Measurements from ENCODE around the gene RASL10A. TPM values are rescaled to one million over a fixed set of nuclear protein-coding genes. Genes with fewer than 3 reads are reported as not detected.

Gene RASL10A
- total and polyA plus RNA-seq, 2 experiments from 2014 or later, result 1.2 to 3.6 TPM

DNA sequence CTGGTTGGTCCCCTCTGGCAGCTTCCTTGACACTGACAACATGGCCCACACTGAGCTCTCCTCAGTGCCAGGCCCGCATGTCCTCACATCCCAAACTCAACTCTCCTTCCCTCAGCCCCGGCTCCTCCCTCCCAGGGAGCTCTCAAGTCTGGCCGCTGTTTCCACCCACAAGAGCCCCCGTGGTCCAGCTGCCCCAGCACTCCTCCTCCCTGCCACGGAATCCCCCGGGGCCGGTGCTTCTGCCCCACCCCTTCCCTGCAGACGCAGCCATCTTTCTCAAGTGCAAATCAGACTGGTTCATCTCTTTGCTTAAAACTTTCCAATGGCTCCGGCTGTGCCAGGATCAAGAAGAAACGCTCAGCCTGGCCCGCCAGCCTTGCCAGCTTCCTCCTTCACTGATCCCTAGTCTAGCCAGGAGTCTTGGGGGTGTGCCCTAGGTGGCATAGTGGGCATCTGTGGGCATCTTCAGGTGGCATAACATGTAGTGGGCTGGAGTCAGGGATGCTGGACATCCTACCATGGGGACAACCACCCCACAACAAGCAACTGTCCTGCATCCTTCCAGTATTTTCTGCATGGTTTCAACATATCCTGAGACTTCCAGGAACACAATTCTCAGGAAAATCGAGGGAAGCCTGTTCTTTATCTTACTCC, 22.3 kb upstream of the RASL10A start:
- Histone ChIP-seq H3K27me3 (no peaks in the 10 kb centered on the region), H3K4me1 (ENCODE audit: low read depth) (peaks cover 14% of the 10 kb centered on the region), H3K27ac (no peak overlapping the region), H3K9me3 (ENCODE audit: low read depth) (no peaks in the 10 kb centered on the region), H3K36me3 (peaks cover 31% of the 10 kb centered on the region), H3K4me3 (no peak overlapping the region)
- TF ChIP-seq, protein P1, sequence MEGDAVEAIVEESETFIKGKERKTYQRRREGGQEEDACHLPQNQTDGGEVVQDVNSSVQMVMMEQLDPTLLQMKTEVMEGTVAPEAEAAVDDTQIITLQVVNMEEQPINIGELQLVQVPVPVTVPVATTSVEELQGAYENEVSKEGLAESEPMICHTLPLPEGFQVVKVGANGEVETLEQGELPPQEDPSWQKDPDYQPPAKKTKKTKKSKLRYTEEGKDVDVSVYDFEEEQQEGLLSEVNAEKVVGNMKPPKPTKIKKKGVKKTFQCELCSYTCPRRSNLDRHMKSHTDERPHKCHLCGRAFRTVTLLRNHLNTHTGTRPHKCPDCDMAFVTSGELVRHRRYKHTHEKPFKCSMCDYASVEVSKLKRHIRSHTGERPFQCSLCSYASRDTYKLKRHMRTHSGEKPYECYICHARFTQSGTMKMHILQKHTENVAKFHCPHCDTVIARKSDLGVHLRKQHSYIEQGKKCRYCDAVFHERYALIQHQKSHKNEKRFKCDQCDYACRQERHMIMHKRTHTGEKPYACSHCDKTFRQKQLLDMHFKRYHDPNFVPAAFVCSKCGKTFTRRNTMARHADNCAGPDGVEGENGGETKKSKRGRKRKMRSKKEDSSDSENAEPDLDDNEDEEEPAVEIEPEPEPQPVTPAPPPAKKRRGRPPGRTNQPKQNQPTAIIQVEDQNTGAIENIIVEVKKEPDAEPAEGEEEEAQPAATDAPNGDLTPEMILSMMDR (IDR thresholded peaks at IDR 0.05; ENCODE audit: low read depth, low read length), result no peak
- no peak for DNase-seq (ENCODE audit: low read depth in 1 of 2, low spot score in 1 of 2)

DNA sequence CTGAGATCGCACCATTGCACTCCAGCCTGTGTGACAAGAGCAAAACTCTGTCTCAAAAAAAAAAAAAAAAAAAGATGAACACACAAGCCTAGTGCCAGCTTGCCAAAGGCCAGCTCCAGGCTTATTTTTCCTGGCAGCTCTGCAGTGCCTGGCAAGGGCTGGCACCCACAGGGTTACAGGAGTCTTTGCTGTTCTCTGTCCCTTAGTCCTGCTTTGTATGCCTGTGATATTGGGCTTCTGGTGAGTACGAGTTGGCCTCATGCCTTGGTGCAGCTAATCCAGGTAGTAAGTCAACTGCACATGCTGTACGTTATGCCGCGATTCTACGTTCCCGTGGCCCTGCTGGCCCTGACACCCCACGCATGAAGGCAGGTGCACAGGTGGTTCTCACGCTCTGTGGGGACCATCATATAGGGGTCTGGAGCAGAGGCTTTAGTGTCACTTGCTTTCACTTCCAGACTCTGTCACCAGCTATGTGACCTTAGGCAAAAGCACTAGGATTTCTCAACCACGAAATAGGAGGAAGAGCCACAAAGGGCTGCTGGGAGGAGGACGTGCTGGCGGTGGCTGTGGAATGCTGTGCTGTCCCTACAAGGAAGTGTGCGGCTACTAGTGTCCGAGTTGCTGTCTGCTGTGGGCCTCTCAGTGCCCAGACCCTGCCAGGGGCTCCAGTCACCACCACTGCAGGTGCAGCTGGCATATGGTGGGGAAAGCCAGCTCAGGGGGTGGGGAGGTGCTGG, 21.4 kb upstream of the RASL10A start:
- Histone ChIP-seq H3K4me3 (no peak overlapping the region), H3K27me3 (no peaks in the 10 kb centered on the region), H3K36me3 (peaks cover 31% of the 10 kb centered on the region), H3K9me3 (ENCODE audit: low read depth) (no peaks in the 10 kb centered on the region), H3K4me1 (ENCODE audit: low read depth) (peaks cover 6% of the 10 kb centered on the region), H3K27ac (no peak overlapping the region)
- no peak for DNase-seq (ENCODE audit: low read depth in 1 of 2, low spot score in 1 of 2)
- TF ChIP-seq, protein P1 (IDR thresholded peaks at IDR 0.05; ENCODE audit: low read depth, low read length), result no peak

DNA sequence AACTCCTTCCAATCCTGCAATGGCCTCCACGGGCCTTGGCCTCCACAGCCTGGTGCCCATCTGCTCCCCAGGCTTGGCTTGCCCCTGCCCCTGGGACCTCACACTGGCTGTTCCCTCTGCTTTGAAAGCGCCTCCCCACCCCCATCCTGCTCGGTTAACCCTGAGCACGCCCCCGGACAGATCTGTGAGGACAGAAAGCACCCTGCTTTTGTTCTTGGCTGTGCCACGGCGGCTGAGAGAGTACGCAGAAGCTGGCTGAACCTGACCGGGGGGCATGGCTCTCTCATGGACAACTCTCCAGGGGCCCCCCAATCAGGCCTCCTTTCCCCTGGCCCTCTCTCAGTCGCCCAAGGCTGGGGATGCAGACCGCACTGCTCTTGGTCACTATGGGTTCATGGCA, 20.2 kb upstream of the RASL10A start:
- Histone ChIP-seq H3K27ac (no peak overlapping the region), H3K27me3 (no peaks in the 10 kb centered on the region), H3K9me3 (ENCODE audit: low read depth) (no peaks in the 10 kb centered on the region), H3K36me3 (peaks cover 30% of the 10 kb centered on the region), H3K4me1 (ENCODE audit: low read depth) (no peaks in the 10 kb centered on the region), H3K4me3 (no peak overlapping the region)
- DNase-seq (ENCODE audit: low read depth in 1 of 2, low spot score in 1 of 2), result no peak
- TF ChIP-seq, protein P1 (IDR thresholded peaks at IDR 0.05; ENCODE audit: low read depth, low read length), result no peak

DNA sequence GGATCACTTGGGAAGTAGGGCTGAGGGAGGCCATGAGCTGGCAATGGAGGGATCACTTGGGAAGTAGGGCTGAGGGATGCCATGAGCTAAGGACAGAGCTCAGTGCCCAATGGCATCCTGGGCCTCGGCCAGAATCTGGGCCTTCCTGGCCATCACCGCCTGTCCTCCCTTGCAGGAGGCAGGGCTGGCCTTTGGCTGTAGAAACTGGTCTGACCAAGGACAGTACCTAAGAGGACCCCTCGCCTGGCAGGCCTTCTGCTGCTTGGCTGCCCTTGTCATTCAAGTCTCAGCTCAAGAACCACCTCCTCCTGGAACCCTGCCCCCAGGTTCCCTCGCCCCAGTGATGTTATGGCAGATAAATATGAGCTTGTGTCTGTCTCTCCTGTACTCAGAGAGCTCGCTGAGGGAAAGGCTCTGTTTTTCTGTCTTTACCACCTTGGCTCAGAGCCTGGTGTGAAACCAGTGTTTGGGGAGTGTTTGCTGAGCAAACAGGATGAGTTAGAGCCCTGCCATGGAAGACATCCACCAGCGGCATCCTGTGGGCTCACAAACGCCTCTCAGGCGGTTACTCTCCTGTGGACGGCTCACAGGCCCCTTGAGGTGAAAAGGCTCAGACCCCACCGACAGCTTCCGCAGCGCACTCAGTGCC, 19.3 kb upstream of the RASL10A start:
- DNase-seq (ENCODE audit: low read depth in 1 of 2, low spot score in 1 of 2), result no peak
- peaks cover 23% of the 10 kb centered on the region for H3K36me3 ChIP-seq
- H3K27ac ChIP-seq, result no peak overlapping the region
- no peaks in the 10 kb centered on the region for H3K4me1 ChIP-seq (ENCODE audit: low read depth)
- H3K9me3 ChIP-seq (ENCODE audit: low read depth), result no peaks in the 10 kb centered on the region
- H3K27me3 ChIP-seq, result no peaks in the 10 kb centered on the region
- TF ChIP-seq, protein P1 (IDR thresholded peaks at IDR 0.05; ENCODE audit: low read depth, low read length), result no peak
- H3K4me3 ChIP-seq, result no peak overlapping the region

DNA sequence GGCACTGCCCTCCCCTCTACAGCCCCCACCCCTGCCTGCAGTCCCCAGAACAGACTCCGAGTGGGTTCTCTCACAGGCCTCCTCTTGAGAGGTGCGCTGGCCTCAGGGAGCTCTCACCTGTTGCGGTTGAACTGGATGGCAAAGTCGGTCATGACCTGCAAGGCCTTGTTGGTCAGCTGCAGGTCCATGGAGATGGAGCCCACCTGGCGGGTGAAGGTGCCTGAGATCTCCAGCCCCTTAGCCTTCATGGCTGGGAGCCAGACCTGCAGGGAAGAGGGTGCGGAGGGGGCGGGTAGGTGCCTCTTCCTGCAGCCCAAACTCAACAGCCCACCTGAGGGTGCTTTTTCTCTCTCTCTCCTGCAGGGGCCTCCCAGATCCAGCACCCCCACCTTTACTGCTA, 18.7 kb upstream of the RASL10A start:
- no peak overlapping the region for H3K27ac ChIP-seq
- H3K27me3 ChIP-seq, result no peaks in the 10 kb centered on the region
- TF ChIP-seq, protein P1 (IDR thresholded peaks at IDR 0.05; ENCODE audit: low read depth, low read length), result no peak
- no peaks in the 10 kb centered on the region for H3K4me1 ChIP-seq (ENCODE audit: low read depth)
- peaks cover 20% of the 10 kb centered on the region for H3K36me3 ChIP-seq
- no peaks in the 10 kb centered on the region for H3K9me3 ChIP-seq (ENCODE audit: low read depth)
- DNase-seq (ENCODE audit: low read depth in 1 of 2, low spot score in 1 of 2), result no peak
- no peak overlapping the region for H3K4me3 ChIP-seq

Measured in cardiac muscle cell (in vitro differentiated cells and primary cell).